AG08396 (cell line): ENCODE results near the gene CAMSAP1.
"Not testable (repeated sequence)": the region's sequence is repeated elsewhere in the genome, so short reads cannot be mapped to it uniquely, and the experiment has no call there.

Experiments used
- DNase-seq: peaks from one replicate; pipeline ENCODE4 v3.0.0; 2012; ENCODE audit warnings: low spot score, mixed read lengths

The CAMSAP1 gene

GRCh38 chr9:135921749-135922310 lies 14.5 kb upstream of the CAMSAP1 start:
- DNase-seq: peak; percentile 7

DNA sequence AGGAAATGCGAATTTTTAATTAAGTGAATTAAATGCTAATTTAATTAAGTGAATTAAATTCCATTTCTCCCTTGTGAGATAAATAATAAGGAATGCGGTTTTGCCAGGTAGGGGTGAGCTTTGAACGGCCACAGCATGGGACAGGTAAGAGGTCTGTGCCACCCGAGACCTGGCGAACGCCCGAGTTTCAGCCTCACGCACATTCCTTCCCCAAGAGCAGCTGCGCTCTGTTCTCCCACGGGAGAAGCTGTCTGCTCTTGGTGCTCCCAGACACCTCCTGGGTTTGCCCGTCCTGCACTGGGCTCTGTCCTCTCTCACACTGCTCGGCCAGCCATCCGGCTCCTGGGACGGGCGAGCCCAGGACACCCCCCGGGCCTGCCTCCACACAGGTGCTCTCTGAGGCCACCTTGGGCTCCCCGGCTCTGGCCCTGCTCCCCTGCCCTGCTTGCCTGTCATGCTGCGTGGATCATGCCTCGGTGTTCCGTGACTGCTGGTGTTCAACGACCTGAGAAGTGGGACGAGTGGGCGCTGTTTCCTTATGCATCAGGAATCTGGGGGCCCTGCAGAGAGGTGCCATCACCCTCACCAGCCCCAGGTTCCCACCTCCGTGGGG lies 13.7 kb upstream of the CAMSAP1 start:
- DNase-seq: no peak

GRCh38 chr9:135920256-135920930 lies 13.0 kb upstream of the CAMSAP1 start:
- no peak for DNase-seq

DNA sequence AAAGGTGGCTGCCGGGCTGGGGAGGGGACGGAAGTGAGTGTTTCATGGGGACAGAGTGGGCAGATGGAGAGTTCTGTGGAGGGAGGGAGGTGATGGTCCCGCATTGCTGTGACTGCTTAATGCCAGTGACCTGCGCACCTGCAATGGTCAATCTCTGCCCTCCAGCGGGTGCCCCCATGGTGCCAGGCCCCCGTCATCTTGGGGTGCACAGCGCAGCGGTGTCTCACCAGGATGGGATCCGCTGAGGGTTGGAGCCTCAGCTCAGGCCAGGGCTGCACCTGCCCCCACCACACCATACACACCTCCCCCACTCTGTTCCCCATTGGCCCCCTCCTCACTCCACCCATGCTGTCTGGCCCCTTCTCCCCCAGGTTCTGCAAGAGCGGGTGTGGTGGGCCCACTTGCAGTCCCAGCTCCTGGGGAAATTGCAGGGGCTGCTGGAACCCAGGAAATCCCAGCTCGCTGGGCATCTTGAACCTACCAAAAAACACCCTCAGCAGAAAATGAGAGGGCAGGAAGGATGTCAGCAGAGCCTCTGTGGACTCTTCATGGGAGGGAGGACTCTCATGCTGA lies 12.1 kb upstream of the CAMSAP1 start:
- no peak for DNase-seq

DNA sequence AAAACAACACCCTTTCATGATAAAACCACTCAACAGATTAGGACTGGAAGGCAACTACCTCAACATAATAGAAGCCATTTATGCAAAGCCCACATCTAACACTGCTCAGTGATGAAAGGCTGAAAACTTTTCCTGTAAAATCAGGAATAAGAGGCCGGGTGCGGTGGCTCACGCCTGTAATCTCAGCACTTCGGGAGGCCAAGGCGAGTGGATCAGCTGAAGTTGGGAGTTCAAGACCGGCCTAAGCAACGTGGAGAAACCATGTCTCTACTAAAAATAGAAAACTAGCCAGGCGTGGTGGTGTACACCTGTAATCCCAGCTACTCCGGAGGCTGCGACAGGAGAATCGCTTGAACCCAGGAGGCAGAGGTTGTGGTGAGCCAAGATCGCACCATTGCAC lies 8.9 kb upstream of the CAMSAP1 start:
- DNase-seq: not testable (repeated sequence)

GRCh38 chr9:135914921-135915320 lies 7.6 kb upstream of the CAMSAP1 start:
- DNase-seq: peak; percentile 74

GRCh38 chr9:135911233-135911632 lies 3.9 kb upstream of the CAMSAP1 start:
- not testable (repeated sequence) for DNase-seq

GRCh38 chr9:135910757-135911156 lies 3.4 kb upstream of the CAMSAP1 start:
- DNase-seq: no peak

GRCh38 chr9:135910216-135910615 lies 2.9 kb upstream of the CAMSAP1 start:
- no peak for DNase-seq

- no peak for DNase-seq
Observed at GRCh38 chr9:135909371-135909770, 2.0 kb upstream of the CAMSAP1 start.

- DNase-seq: no peak
Observed at GRCh38 chr9:135908754-135909204, 1.4 kb upstream of the CAMSAP1 start.

DNA sequence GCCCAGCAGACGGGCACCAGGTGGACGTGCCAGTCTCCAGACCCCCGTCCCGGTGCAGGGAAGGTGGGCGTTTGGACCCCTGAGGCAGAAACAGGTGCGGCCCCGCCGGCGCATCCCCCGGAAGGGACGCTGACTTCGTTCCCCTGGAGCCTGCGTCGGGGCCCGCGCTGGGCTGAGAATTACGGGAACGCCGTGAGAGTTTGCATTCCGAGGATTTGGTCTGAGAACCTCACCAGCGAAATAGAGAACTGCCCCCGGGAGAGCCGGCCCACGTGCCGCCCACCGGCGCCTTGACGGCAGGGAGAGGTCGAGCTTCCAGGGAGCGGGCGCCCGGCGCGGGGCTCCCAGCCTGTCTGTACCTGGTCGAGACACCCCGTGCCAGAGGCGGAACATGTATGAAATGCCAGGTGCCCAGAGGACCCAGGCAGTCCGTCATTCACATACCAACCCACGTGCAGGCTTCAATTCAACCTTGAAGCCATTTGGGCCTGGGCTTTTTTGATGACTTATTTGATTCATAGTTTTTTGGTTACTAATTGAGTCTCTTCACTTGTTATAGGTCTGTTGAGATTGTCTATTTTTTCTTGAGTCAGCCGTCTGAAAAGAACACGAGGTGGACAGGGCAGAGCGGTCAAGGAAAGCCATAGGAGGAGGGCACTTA lies 877 bp upstream of the CAMSAP1 start:
- peak; percentile 28 for DNase-seq

- peak; percentile 61 for DNase-seq
Observed at GRCh38 chr9:135907006-135907430, 328 bp downstream of the CAMSAP1 start.

DNA sequence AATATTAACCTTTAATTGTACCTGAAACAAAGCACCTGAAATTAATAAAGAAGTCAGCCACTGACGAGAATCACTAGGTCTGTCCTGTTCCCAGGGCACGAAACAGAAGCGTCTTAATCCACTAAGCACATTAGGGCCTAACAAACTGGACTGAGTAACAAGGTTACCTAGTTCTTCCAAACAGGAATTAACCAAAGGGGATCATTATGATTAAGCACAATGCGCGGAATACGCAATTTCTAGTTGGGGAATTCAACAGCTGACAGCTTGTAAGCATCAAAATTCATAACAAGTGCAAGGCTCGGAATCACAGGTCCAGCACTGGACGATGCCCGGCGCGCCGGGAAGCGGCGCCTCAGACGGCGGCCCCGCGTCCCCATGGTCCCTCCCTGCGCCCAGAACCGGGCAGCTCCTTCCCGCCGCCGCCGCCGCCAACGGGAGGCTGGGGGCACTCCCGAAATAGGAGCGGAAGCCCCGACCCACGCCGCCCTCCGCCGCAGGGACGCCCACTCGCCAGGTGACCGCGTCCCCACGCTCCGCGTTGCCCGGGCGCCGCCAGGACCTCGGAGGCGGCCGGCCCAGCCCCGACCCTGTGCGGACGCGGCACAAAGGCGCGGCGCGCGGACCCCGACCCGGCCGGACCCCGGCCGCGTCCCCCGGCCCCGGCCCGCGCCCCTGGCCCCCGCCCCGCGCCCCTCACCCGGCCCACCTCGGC lies 898 bp downstream of the CAMSAP1 start:
- DNase-seq: no peak

- no peak for DNase-seq
Observed at GRCh38 chr9:135905380-135906258, 1.7 kb downstream of the CAMSAP1 start.

GRCh38 chr9:135903786-135904520 lies 3.4 kb downstream of the CAMSAP1 start:
- DNase-seq: no peak

GRCh38 chr9:135903358-135903656 lies 4.0 kb downstream of the CAMSAP1 start:
- no peak for DNase-seq

DNA sequence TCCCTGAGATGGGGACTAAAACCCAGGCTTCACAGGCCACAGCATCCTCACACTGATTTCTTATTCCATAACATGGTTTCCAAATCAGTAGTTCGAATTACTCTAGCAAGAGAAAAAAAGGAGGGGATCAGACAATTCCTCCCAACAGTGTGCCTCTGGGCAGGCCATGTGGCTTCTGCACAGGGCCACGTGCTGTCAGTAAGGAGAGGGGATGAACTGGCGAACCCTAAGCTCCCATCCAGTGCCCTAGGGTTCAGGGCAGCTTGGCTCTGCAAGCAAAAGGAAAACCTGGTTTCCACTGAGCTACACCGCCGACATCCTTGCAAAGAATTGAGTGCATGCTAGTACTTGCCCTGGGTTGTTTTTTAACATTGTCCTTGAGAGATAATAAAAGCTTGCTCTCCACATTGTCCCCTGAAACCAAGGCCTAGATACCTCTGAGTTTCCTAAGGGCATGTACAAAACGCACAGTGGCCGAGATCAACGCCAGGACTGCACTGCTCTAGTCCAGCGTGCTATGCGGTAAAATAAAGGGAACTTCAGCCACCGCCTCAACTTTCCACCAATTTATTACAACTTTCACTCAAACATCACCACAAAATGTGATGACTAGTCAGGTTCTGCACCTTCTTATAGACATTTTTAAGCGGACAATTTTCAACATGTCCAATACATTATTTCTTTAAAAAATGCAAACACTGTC lies 4.5 kb downstream of the CAMSAP1 start:
- no peak for DNase-seq

DNA sequence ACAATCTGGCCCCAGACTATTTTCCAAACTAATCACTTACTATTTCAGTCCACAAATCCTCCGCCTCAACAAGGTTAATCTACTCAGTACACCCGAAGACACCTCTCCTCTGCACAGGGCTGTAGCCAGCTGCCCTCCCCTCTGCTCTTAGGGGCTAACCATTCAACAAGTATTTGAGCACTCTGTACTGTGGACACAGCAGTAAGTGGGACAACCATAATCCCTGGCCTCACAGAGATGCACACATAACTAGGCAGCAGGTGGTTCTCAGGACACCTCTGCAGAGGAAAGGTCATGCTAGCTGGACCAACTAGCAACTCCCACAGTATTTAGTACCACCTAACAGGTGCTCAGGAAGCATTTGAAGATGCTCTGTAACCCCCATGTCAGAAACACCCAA lies 5.5 kb downstream of the CAMSAP1 start:
- no peak for DNase-seq
